Measurements from ENCODE around the gene MACROD2.

The MACROD2 gene

GRCh38 chr20:15204234-15204633, 1208.9 kb downstream of the MACROD2 start:
- no peak for DNase-seq (ENCODE audit: low read depth in 2 of 2)

DNA sequence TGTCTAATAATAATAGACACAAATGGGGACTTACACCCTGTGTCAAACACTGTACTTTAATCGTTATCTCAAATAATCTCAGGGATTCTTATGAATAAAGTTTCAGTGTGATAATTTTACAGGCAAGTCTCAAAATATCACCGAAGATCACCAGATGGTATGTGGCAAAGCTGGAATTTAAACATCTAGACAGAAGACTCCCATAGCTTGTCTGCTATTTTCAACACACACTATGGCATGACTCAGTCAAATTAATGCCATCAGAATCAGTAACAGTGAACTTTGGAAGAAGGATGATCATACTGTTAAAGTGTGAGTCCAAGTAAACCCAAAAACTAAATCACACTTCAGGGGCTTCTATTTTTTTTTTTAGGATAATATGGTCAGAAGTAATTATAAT, 1209.7 kb downstream of the MACROD2 start:
- DNase-seq (ENCODE audit: low read depth in 2 of 2) = no peak

- DNase-seq (ENCODE audit: low read depth in 2 of 2) = no peak
Observed at GRCh38 chr20:15205719-15206118, 1210.4 kb downstream of the MACROD2 start.

GRCh38 chr20:15209537-15209936, 1214.2 kb downstream of the MACROD2 start:
- DNase-seq (ENCODE audit: low read depth in 2 of 2) = no peak

GRCh38 chr20:15214051-15214450, 1218.7 kb downstream of the MACROD2 start:
- DNase-seq (ENCODE audit: low read depth in 2 of 2) = no peak

GRCh38 chr20:15220009-15220656, 1224.8 kb downstream of the MACROD2 start:
- DNase-seq (ENCODE audit: low read depth in 2 of 2) = no peak

DNA sequence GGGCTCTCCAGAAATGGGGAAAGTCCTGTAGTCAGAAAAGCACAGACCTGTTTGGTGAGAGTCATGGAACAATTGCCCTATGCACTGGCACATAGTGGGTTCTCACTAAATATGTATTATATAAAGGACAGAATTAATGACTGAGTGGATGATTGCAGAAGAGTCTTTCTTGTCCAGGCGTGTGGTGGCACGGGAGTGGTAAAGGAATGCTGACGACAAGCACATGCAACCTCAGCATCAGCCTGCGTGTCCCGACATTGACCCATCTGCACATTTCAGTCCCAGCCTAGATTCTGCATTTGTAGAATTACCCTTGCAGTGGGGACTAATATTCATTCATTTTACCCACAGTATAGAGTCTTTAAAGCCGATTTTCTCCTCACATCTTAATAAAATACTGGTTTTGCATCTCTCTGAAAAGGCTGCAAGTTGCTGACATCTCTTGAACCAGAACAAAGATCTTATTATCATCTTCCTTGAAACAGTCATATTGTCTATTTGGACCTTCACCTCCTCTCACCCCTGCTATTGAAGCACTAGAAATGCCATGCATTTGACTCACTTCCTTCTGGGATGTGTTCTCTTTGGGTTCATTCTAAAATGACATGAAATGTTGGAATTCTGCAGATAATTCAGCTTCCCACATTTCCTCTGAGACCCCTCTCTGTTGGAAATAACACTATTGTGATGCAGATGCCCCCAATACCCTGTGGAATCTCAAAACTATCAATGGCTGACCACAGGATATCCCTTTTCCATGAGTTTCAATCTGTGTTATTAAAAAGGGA, 1225.7 kb downstream of the MACROD2 start:
- DNase-seq (ENCODE audit: low read depth in 2 of 2) = no peak

DNA sequence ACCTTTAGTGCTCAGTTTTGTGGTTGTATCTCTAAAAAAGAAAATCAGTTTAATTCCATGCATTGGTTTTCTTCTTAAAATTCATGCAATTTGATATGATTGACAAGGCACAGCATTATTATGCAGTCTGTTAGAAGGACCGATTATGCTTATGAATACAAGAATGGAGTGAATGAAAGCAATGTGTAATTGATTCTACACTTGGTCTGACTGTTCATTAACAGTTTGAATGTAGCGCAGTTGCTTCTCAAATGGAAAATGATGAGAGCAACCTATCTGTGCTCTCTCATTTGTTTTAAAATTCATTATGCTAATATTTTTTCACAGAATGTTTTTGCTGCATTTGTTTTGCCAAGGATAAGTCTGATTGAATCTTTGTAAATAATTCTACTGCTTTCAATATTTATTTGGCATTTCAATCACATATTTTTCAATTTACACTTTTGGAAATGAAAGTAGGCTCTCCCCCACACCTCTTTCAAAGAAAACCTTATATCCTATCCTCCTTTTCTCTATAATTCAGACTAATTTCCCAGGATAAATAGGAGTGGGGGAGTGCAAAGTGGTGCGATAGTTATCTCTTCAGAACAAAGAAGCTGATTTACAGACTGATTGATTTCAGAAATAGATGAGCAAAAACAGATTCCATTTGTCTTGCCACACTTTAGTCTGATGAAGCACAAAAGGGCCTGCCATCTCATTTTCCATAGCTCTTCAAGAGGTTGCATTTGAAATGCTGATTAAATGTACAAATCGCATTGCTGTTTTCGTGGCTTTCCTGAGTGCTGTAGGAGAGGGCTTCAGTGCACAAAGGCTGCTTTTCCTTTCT, 1227.4 kb downstream of the MACROD2 start:
- no peak for DNase-seq (ENCODE audit: low read depth in 2 of 2)

DNA sequence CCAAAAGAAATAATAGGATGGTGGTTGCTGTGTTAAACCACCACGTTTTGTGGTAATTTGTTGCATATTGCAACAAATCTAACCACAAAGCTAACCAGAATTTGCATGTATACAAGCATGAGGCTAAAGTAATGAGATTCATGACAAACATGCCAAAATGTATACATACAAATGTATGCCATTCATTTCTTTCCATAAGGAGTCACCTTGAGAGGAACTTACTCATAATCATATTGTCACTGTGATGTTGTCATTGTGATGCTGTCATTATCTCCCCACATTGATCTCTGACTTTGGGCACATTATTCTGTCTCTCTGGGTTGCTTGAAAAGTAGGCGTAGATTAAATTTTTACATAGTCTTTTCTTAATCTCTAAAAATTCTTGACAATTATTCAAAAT, 1228.9 kb downstream of the MACROD2 start:
- DNase-seq (ENCODE audit: low read depth in 2 of 2) = no peak

DNA sequence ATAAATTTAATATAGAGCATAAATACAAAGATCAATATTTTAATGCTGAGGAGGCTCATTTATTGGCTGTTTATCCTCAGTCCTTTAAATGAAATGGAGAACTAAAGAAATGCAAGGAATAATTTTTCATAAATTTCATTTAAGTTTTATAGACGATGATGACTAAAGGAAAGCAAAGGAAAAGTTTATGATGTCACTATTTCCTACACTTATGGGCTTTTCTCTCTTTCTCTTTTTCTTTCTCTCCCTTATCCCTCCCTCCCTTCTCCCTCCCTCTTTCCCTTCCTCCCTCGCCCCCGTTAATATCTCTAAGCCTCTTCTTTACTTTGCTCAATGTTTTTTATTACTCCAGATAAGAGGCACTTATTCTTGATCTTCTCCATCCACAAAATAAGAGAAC, 1231.8 kb downstream of the MACROD2 start:
- no peak for DNase-seq (ENCODE audit: low read depth in 2 of 2)

GRCh38 chr20:15232243-15232642, 1236.9 kb downstream of the MACROD2 start:
- DNase-seq (ENCODE audit: low read depth in 2 of 2) = no peak

DNA sequence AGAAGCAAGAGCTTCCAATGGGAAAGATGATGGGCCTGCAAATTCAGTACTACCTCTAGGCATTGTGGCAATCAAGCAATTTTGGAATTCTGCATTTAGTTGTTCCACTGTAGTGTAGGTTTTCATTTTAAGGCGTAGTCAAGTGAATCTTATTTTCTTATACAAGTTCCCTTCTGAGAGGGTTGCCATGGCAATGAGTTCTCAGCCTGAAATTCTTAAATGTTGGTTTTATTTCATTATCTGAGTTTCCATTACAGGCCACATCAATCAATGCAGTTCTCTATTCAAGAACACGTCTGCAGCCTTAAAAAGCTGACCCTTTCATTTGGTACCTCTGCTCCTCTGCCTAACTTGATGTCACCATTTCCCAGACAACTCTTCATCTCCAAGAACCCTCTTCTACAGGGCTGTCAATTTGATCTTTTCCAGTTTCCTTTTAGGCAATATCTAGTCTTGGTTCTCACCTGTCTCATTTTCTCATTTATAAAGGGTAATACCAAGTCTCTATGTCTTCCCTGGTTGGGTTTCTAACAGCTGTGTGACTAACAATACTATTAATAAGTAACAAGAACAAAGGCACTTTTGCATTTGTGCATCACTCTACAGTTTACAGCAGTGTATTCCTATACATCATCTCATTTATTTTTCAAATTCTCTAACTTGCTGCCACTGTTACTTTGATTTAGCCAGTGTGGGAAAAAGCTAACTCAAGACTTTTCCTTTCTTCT, 1240.3 kb downstream of the MACROD2 start:
- no peak for DNase-seq (ENCODE audit: low read depth in 2 of 2)

DNA sequence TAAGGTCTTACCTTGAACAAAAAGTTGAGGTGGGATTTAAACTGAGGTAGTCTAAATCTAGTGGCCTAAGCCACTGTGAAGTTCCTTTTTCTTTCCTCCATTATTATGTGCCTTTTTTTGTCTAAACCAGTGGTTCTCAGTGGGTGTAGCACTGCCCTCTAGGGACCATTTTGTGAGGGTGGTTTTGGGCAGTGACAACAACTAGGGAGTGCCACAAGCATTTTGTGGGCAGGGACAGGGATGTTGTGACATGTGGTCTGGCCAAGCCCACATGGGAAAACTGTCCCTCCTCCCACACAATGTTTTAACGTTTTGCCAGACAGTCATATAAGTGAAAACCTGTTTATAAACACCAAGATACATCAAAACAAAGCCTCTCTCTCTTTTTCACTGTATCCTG, 1241.5 kb downstream of the MACROD2 start:
- DNase-seq (ENCODE audit: low read depth in 2 of 2) = no peak

- no peak for DNase-seq (ENCODE audit: low read depth in 2 of 2)
Observed at GRCh38 chr20:15239542-15240206, 1244.4 kb downstream of the MACROD2 start.

- DNase-seq (ENCODE audit: low read depth in 2 of 2) = no peak
Observed at GRCh38 chr20:15240801-15241200, 1245.5 kb downstream of the MACROD2 start.

DNA sequence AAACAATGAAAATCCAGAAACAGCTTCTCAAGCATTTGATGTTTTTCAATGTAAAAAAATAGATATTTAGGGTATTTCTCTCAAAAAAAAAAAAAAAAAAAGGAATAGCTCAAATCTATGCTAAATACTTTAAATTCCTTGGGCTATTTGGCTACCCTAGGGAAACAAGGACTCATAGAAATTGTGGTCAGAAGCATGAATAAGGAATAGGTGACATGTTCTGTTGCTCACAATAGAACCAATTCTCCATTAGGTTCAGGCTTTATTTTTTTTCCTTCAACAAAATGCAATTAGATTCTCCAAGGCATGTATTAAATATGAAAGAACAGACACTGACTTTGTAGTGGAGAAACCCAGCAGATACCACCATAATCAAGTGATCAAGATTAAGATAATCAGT, 1246.4 kb downstream of the MACROD2 start:
- no peak for DNase-seq (ENCODE audit: low read depth in 2 of 2)

DNA sequence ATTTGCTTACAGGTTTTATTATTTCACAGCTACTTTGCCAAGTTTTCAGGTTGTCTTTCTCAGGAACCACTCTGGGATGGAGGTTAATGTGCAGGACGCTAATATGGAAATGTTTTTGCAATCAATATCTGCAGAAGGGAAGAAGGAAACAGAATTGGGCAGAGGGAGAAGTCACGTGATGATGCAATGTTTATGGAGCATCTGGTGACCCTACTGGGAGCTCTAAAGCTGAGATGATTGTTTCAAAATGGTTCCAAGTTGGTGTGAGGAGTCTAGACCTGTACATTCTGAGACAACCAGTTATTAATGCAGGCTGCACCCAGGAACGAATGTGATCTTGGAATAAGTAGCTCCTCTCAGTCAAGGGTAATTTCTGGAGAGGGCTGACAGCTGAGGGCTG, 1247.5 kb downstream of the MACROD2 start:
- DNase-seq (ENCODE audit: low read depth in 2 of 2) = no peak

DNA sequence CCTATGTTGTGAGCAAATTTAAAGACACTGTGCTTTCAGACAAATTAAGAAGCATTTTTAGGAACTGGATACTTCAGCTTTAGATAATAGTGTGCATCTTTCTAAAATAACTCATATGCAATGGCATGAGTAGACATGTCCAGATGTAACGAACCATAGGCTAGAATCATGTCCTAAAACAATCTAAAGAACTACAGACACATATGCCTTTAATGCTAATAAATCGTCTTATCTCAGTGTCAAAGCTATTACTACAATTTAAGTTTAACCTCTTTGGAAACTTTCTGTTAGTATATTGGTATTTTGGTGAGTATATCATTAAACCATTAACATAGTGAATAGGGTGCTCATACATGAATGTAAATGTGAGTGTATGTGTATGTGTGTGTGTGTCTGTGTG, 1250.6 kb downstream of the MACROD2 start:
- DNase-seq (ENCODE audit: low read depth in 2 of 2) = no peak

DNA sequence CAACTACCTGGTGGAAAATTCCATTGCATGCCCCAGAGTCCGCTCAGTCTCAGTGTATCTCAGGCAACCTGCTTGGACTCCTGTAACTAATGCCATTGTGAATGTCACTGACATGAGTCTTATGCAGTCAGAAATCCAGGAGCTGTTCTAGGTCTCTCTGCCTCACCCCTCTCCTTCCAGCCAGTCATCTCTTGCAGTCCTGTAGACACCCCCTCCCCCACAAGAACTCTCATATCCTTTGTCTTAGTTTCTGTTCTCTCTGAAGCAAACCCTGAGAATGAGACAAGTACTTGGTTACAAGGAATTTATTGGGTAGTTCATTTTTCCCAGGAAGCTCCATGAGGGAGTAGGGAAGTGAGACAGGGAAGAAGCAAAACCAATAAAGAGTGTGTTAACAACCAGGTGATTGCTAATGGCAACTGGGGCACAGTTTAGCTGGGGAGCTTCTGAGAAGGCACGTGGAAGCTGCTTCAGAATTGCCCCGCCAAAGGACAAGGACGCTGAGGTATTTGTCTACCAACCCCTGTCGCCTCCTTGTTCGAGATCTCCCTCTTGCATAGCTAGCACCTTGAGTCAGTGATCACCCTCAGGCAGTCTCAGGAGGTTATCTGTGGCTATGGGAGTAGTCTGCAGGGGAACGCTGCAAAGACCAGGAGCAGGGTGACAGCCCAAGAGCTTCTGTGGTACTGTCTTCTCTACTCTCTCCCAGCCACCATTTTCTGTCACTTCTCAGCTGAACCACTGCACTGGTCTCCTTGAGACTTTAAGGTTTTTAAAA, 1253.5 kb downstream of the MACROD2 start:
- no peak for DNase-seq (ENCODE audit: low read depth in 2 of 2)

DNA sequence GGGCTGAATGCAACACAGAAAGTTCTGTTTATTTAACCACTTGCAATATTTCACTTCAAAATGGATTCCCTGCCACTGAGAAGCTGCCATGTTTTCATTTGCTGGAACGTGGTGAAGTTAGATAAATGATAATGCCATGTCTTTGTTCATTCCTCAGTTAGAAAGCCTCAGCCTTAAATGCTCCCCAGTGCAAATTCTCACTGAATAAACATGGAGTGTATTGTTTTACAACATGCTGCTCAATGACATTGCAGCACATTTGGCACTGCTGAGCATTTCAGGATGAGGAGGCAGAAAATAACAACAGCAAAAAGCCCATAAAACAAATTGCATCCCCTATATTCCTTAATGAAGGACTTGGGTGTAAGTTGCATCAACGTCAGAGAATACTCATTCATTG, 1255.9 kb downstream of the MACROD2 start:
- no peak for DNase-seq (ENCODE audit: low read depth in 2 of 2)

DNA sequence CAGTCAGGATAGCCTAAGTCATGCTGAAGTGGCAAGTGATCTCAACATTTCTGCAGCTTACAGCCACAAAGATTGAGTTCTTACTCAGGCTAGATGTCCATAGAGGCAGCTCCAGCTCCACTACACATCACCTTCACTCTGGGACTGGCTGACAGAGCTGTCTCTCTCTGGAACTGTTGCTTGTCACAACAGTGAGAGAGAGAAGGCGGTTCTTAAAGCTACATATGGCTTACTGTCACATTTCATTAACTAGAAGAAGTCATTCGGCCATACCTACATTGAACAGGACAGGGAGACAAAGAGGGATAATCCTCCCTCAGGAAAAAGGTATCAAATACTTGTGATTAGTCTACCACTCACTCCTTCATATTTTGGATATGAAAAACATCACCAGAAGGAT, 1257.0 kb downstream of the MACROD2 start:
- no peak for DNase-seq (ENCODE audit: low read depth in 2 of 2)
